ENCODE measurements around the gene ABCA13. TPM values are rescaled to one million over a fixed set of nuclear protein-coding genes. Genes with fewer than 3 reads are reported as not detected.

The ABCA13 gene
- total and polyA plus RNA-seq, 2 of the 4 experiments (the other 2 are of a cell fraction): under 0.01 to 0.07 TPM

DNA sequence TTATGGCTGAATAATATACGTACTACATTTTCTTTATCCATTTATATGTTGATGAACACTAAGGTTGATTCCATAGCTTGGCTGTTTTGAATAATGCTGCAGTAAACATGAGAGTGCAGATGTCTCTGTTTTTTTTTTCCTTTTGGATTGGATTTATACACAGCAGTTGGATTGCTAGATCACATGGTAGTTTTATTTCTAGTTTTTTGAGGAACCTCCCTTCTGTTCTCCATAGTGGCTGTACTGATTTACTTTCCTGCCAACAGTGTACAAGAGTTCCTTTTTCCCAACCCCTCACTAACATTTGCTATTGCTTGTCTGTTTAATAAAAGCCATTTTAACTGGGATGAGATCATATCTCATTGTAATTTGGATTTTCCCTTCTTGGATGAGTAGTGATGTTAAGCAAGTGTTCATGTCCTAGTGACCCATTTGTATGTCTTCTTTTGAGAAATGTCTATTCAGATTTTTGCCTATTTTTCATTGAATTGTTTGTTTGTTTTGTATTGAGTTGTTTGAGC, 36.0 kb downstream of the ABCA13 start:
- Histone ChIP-seq H2BK120ac (ENCODE audit: low read depth, low read length) (no peak overlapping the region), H3K79me1 (ENCODE audit: low read depth in 1 of 2, low read length in 2 of 2) (no peaks in the 10 kb centered on the region), H3K23ac (ENCODE audit: low read depth, low read length) (no peak overlapping the region), H3K9ac (ENCODE audit: low read depth, low read length) (no peak overlapping the region), H4K91ac (ENCODE audit: insufficient read depth, low read depth, low read length) (no peak overlapping the region), H3K4me1 (ENCODE audit: control insufficient read depth, insufficient read depth, low read length) (no peaks in the 10 kb centered on the region), H3K14ac (replicated peaks; ENCODE audit: low read depth, low read length) (no peak overlapping the region), H3K36me3 (ENCODE audit: control insufficient read depth, insufficient read depth, low read length) (no peaks in the 10 kb centered on the region), H2BK5ac (ENCODE audit: low read depth, low read length, poor library complexity, severe bottlenecking) (no peak overlapping the region), H3K56ac (ENCODE audit: extremely low read depth, insufficient read depth, low read length) (no peak overlapping the region), H3K9me1 (ENCODE audit: insufficient read depth, low read length) (no peaks in the 10 kb centered on the region), H4K8ac (ENCODE audit: low read depth in 2 of 2, low read length in 2 of 2) (no peak overlapping the region), H3K18ac (ENCODE audit: low read depth, low read length) (no peak overlapping the region), H2BK20ac (ENCODE audit: low read depth, low read length) (no peak overlapping the region), H3K4ac (ENCODE audit: low read depth, low read length) (no peak overlapping the region), H3K4me2 (ENCODE audit: low read depth, low read length) (no peak overlapping the region), H2BK15ac (ENCODE audit: low read depth, low read length) (no peak overlapping the region), H3K27ac (ENCODE audit: insufficient read depth, low read length) (no peak overlapping the region), H3K4me3 (ENCODE audit: insufficient read depth, low read depth, low read length) (no peak overlapping the region), H4K20me1 (ENCODE audit: insufficient read depth, low read length) (no peaks in the 10 kb centered on the region), H2AFZ (replicated peaks; ENCODE audit: low read length, poor library complexity) (no peak overlapping the region), H3K27me3 (ENCODE audit: control insufficient read depth, insufficient read depth, low read length) (no peaks in the 10 kb centered on the region), H2AK9ac (replicated peaks; ENCODE audit: low read depth, low read length, poor library complexity) (no peak overlapping the region), H2AK5ac (ENCODE audit: low read depth, low read length) (no peak overlapping the region), H4K5ac (ENCODE audit: low read depth, low read length) (no peak overlapping the region), H3K9me3 (ENCODE audit: control insufficient read depth, insufficient read depth, low read length) (peaks cover 2% of the 10 kb centered on the region; the same call in 1 of the 2 replicates)
- dilution Hi-C loops (cut with HindIII; ENCODE audit: low sequenced_read_pairs, unreplicated experiment) (no loop called here), in situ Hi-C loops (cut with MboI; ENCODE audit: low sequenced_read_pairs) (no loop called here), intact Hi-C loops (cut with micrococcal nuclease) (no loop called here)
- no TSS peak for BruUV-seq (replicated peaks)
- no peak for TF ChIP-seq RAD21 (IDR thresholded peaks at IDR 0.05; ENCODE audit: low read length)
- TF ChIP-seq FOS (IDR thresholded peaks at IDR 0.05; ENCODE audit: low read depth, low read length): no peak
- no peak for TF ChIP-seq BHLHE40 (IDR thresholded peaks at IDR 0.05; ENCODE audit: low read depth, low read length)
- no peak for TF ChIP-seq SMC3 (IDR thresholded peaks at IDR 0.05; ENCODE audit: low read depth, low read length)
- WGBS, 2 experiments (ENCODE audit: extremely low coverage in 2 of 2, insufficient read length in 1 of 2): no CpG with 5 or more reads among the region's 1 CpG
- ATAC-seq (ENCODE audit: low read depth): no peak
- ChIA-PET CTCF (no interaction called here), POLR2A (ENCODE audit: unreplicated experiment) (no interaction called here)
- DNase-seq: no peak
